OCI-LY1 (cell line): Measurements from ENCODE around the gene RNF144B.

ENCODE experiments used
- H2AFZ ChIP-seq: fragments of 200-600 bp; sonication (generic), shearing (Covaris generic); 2 replicates; pipeline ENCODE4 v1.6.0; 2014; ENCODE audit warnings: antibody characterized with exemption, mild to moderate bottlenecking, low read length
- H3F3A ChIP-seq: fragments of 200-600 bp; sonication (generic), shearing (Covaris generic); 2 replicates; pipeline ENCODE4 v1.6.0; 2014; ENCODE audit warnings: mild to moderate bottlenecking, antibody characterized with exemption, low read length, moderate library complexity; ENCODE audit not compliant: insufficient read depth
- H3K27ac ChIP-seq: fragments of 200-600 bp; sonication (generic); 2 replicates; pipeline ENCODE4 v1.5.1; 2014; ENCODE audit warnings: low read length, mixed run types, mild to moderate bottlenecking, low read depth; ENCODE audit not compliant: poor library complexity, severe bottlenecking
- H3K27me3 ChIP-seq: fragments of 200-600 bp; sonication (generic); 2 replicates; pipeline ENCODE4 v1.6.0; 2014; ENCODE audit warnings: antibody characterized with exemption, mild to moderate bottlenecking, low read length, moderate library complexity; ENCODE audit not compliant: insufficient read depth
- H3K36me3 ChIP-seq: fragments of 200-600 bp; sonication (generic); 2 replicates; pipeline ENCODE4 v1.6.1; 2014; ENCODE audit warnings: mild to moderate bottlenecking, antibody characterized with exemption, low read length, moderate library complexity, mixed read lengths; ENCODE audit not compliant: insufficient read depth
- H3K4me1 ChIP-seq: fragments of 200-600 bp; sonication (generic); 2 replicates; pipeline ENCODE4 v1.5.1; 2014; ENCODE audit warnings: mild to moderate bottlenecking, low read length, moderate library complexity; ENCODE audit not compliant: insufficient read depth, severe bottlenecking
- H3K4me2 ChIP-seq: fragments of 200-600 bp; sonication (generic), shearing (Covaris generic); 2 replicates; pipeline ENCODE4 v1.6.1; 2014; ENCODE audit warnings: low read length
- H3K4me3 ChIP-seq: fragments of 200-600 bp; sonication (generic); 2 replicates; pipeline ENCODE4 v1.5.1; 2014; ENCODE audit warnings: low read length, low read depth, mild to moderate bottlenecking, mixed read lengths; ENCODE audit not compliant: poor library complexity, severe bottlenecking
- H3K79me2 ChIP-seq: fragments of 200-600 bp; shearing (Covaris generic); 2 replicates; pipeline ENCODE4 v1.6.1; 2016; ENCODE audit warnings: mixed run types, low read length, mixed read lengths; ENCODE audit not compliant: insufficient read depth
- H3K9ac ChIP-seq: fragments of 200-600 bp; sonication (generic), shearing (Covaris generic); 2 replicates; pipeline ENCODE4 v1.6.1; 2014; ENCODE audit warnings: mild to moderate bottlenecking, low read length, mixed read lengths
- H3K9me2 ChIP-seq: fragments of 200-600 bp; sonication (generic), shearing (Covaris generic); 2 replicates; pipeline ENCODE4 v1.6.1; 2014; ENCODE audit warnings: low read depth, mild to moderate bottlenecking, low read length, mixed read lengths
- H3K9me3 ChIP-seq: fragments of 200-600 bp; shearing (Covaris generic); 2 replicates; pipeline ENCODE4 v1.6.1; 2014; ENCODE audit warnings: low read length, mixed read lengths
- H4K20me1 ChIP-seq: fragments of 200-600 bp; sonication (generic), shearing (Covaris generic); 2 replicates; pipeline ENCODE4 v1.6.0; 2016; ENCODE audit warnings: mild to moderate bottlenecking, low read length; ENCODE audit not compliant: insufficient read depth
- EZH2 ChIP-seq: fragments of 200-600 bp; sonication (generic), shearing (Covaris generic); IDR thresholded peaks from 2 replicates; pipeline ENCODE4 v1.8.0; 2017; ENCODE audit warnings: borderline replicate concordance, mixed run types, mild to moderate bottlenecking, antibody characterized with exemption, low read length, moderate library complexity, mixed read lengths
- TF ChIP-seq, protein P1 (sequence below): fragments of 200-600 bp; sonication (generic), shearing (Covaris generic); IDR thresholded peaks from 2 replicates; pipeline ENCODE4 v1.5.1; 2017; ENCODE audit warnings: mild to moderate bottlenecking, antibody characterized with exemption, low read length, moderate library complexity, mixed read lengths

The RNF144B gene

DNA sequence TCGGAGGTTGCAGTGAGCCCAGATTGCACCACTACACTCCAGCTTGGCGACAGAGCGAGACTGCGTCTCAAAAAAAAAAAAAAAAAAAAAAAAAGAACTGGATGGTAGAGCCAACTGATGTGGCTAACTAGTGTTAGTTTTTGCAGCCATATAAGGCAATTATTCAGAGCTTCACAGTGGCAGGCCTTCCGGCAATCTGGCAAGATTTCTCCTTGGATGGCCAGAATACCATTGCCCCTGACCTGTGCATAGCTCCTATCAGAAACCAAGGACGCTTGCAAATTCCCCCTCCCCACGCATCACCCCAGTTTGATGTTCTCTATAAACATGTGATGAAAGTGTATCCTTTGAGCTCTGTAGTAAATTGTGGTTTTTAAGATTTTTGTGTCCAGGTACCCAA, 127.0 kb downstream of the RNF144B start:
- H3K4me1 ChIP-seq: no peaks in the 10 kb centered on the region
- H3K79me2 ChIP-seq: no peaks in the 10 kb centered on the region
- H2AFZ ChIP-seq: no peak overlapping the region
- no peaks in the 10 kb centered on the region for H3K27me3 ChIP-seq
- no peaks in the 10 kb centered on the region for H3K9me3 ChIP-seq
- no peak overlapping the region for H3K9ac ChIP-seq
- H3K4me2 ChIP-seq: no peak overlapping the region
- no peaks in the 10 kb centered on the region for H3K36me3 ChIP-seq
- TF ChIP-seq, protein P1, sequence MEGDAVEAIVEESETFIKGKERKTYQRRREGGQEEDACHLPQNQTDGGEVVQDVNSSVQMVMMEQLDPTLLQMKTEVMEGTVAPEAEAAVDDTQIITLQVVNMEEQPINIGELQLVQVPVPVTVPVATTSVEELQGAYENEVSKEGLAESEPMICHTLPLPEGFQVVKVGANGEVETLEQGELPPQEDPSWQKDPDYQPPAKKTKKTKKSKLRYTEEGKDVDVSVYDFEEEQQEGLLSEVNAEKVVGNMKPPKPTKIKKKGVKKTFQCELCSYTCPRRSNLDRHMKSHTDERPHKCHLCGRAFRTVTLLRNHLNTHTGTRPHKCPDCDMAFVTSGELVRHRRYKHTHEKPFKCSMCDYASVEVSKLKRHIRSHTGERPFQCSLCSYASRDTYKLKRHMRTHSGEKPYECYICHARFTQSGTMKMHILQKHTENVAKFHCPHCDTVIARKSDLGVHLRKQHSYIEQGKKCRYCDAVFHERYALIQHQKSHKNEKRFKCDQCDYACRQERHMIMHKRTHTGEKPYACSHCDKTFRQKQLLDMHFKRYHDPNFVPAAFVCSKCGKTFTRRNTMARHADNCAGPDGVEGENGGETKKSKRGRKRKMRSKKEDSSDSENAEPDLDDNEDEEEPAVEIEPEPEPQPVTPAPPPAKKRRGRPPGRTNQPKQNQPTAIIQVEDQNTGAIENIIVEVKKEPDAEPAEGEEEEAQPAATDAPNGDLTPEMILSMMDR: no peak
- no peak for TF ChIP-seq EZH2
- no peak overlapping the region for H3K27ac ChIP-seq
- no peak overlapping the region for H3K4me3 ChIP-seq
- H4K20me1 ChIP-seq: no peaks in the 10 kb centered on the region
- H3F3A ChIP-seq: no peaks in the 10 kb centered on the region
- H3K9me2 ChIP-seq: no peaks in the 10 kb centered on the region

DNA sequence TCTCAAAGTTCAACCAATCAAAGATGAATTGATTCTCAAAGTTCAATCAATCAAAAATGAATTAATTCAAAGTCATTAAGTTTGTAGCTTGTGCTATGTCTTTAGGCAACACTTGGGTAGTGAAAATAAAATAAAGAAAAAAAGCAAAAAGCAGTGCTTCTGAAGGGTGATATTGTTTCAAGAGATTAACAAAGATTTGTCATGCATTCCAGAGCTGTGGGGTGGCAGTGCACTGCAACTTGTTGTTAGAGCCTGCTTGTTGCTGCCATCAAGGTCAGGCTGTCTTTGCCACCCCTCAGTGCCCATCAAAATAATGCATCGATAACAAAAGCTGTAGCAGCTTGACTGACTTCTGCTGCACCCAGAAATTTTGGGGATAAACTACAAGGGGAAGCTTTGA, 128.6 kb downstream of the RNF144B start:
- no peak overlapping the region for H3K9ac ChIP-seq
- no peaks in the 10 kb centered on the region for H3K9me3 ChIP-seq
- no peaks in the 10 kb centered on the region for H3K79me2 ChIP-seq
- H3K4me1 ChIP-seq: no peaks in the 10 kb centered on the region
- H3K4me2 ChIP-seq: no peak overlapping the region
- no peaks in the 10 kb centered on the region; the same call in 1 of the 2 replicates for H3F3A ChIP-seq
- H3K27ac ChIP-seq: no peak overlapping the region
- H3K4me3 ChIP-seq: no peak overlapping the region
- no peak for TF ChIP-seq EZH2
- TF ChIP-seq, protein P1: no peak
- H2AFZ ChIP-seq: no peak overlapping the region
- no peaks in the 10 kb centered on the region for H3K36me3 ChIP-seq
- no peaks in the 10 kb centered on the region for H4K20me1 ChIP-seq
- no peaks in the 10 kb centered on the region for H3K9me2 ChIP-seq
- no peaks in the 10 kb centered on the region for H3K27me3 ChIP-seq
